IMR-90 (cell line): ENCODE measurements around the gene LCTL. TPM values are rescaled to one million over a fixed set of nuclear protein-coding genes. Genes with fewer than 3 reads are reported as not detected.

Experiments
- ATAC-seq: fragments of 200-7000 bp; cut with Tn5 transposase; 2 replicates; pipeline ENCODE4 v1.9.1; 2020; ENCODE audit warnings: low read depth, mild to moderate bottlenecking, moderate library complexity
- BruUV-seq: library from RNA; stranded (reverse); fragments of 400-500 nt; replicated peaks from 2 replicates; lab custom pipeline; 2021; lab: Mats Ljungman, UMichigan
- CTCF ChIA-PET: fragments of 300-600 bp; formaldehyde crosslinking; extraction: SDS; loops from one replicate; lab custom pipeline; 2021; ENCODE audit warnings: antibody characterized with exemption; lab: Yijun Ruan, JAX
- POLR2A ChIA-PET: fragments of 300-600 bp; sonication (Branson Sonifier 250); formaldehyde crosslinking; loops from one replicate; lab custom pipeline; 2022; ENCODE audit warnings: antibody characterized with exemption; ENCODE audit not compliant: unreplicated experiment; lab: Charles Lee
- DNase-seq: peaks from one replicate; pipeline ENCODE4 v3.0.0; 2013
- H2AFZ ChIP-seq: replicated peaks from 2 replicates; pipeline ENCODE3; 2013; ENCODE audit warnings: low read length, mild to moderate bottlenecking; ENCODE audit not compliant: poor library complexity
- H2AK5ac ChIP-seq: 2 replicates; pipeline ENCODE4 v1.6.1; 2013; ENCODE audit warnings: low read depth, low read length, inconsistent platforms
- H2AK9ac ChIP-seq: replicated peaks from 2 replicates; pipeline ENCODE3; 2013; ENCODE audit warnings: mild to moderate bottlenecking, low read depth, low read length, moderate library complexity; ENCODE audit not compliant: poor library complexity
- H2BK120ac ChIP-seq: 2 replicates; pipeline ENCODE4 v1.6.1; 2013; ENCODE audit warnings: low read depth, low read length, inconsistent platforms
- H2BK15ac ChIP-seq: 3 replicates; pipeline ENCODE4 v1.6.1; 2013; ENCODE audit warnings: low read depth, low read length, inconsistent platforms
- H2BK20ac ChIP-seq: 2 replicates; pipeline ENCODE4 v1.6.1; 2013; ENCODE audit warnings: low read depth, mild to moderate bottlenecking, inconsistent platforms, low read length, moderate library complexity
- H2BK5ac ChIP-seq: 2 replicates; pipeline ENCODE4 v1.6.1; 2013; ENCODE audit warnings: mild to moderate bottlenecking, low read depth, low read length, inconsistent platforms; ENCODE audit not compliant: poor library complexity, severe bottlenecking
- H3K14ac ChIP-seq: replicated peaks from 2 replicates; pipeline ENCODE4 v1.6.1; 2013; ENCODE audit warnings: low read depth, low read length, inconsistent platforms
- H3K18ac ChIP-seq: 2 replicates; pipeline ENCODE4 v1.6.1; 2013; ENCODE audit warnings: low read depth, low read length, control low read depth
- H3K23ac ChIP-seq: 2 replicates; pipeline ENCODE4 v1.6.1; 2013; ENCODE audit warnings: low read depth, low read length, inconsistent platforms
- H3K27ac ChIP-seq: 2 replicates; pipeline ENCODE4 v1.5.1; 2013; ENCODE audit warnings: mild to moderate bottlenecking, control low read depth, low read length; ENCODE audit not compliant: insufficient read depth
- H3K27me3 ChIP-seq: 2 replicates; pipeline ENCODE4 v1.6.1; 2013; ENCODE audit warnings: low read length; ENCODE audit not compliant: control insufficient read depth, insufficient read depth
- H3K36me3 ChIP-seq: 2 replicates; pipeline ENCODE4 v1.6.1; 2013; ENCODE audit warnings: low read length, mixed read lengths; ENCODE audit not compliant: control insufficient read depth, insufficient read depth
- H3K4ac ChIP-seq: 2 replicates; pipeline ENCODE4 v1.6.1; 2013; ENCODE audit warnings: low read depth, low read length, inconsistent platforms
- H3K4me1 ChIP-seq: 2 replicates; pipeline ENCODE4 v1.6.1; 2013; ENCODE audit warnings: low read length, mixed read lengths; ENCODE audit not compliant: control insufficient read depth, insufficient read depth
- H3K4me2 ChIP-seq: 2 replicates; pipeline ENCODE4 v1.6.1; 2013; ENCODE audit warnings: low read depth, mild to moderate bottlenecking, control low read depth, low read length, moderate library complexity
- H3K4me3 ChIP-seq: 2 replicates; pipeline ENCODE4 v1.5.1; 2013; ENCODE audit warnings: low read depth, mild to moderate bottlenecking, control low read depth, low read length, moderate library complexity; ENCODE audit not compliant: insufficient read depth
- H3K56ac ChIP-seq: 2 replicates; pipeline ENCODE4 v1.6.1; 2013; ENCODE audit warnings: low read length, inconsistent platforms; ENCODE audit not compliant: insufficient read depth; ENCODE audit errors: extremely low read depth
- H3K79me1 ChIP-seq, 2 experiments: 2 replicates each; pipeline ENCODE4 v1.6.1; 2013; ENCODE audit warnings: low read length in 2 of 2, inconsistent platforms in 1 of 2, low read depth in 1 of 2
- H3K9ac ChIP-seq: 2 replicates; pipeline ENCODE4 v1.6.1; 2013; ENCODE audit warnings: low read depth, low read length, control low read depth
- H3K9me1 ChIP-seq: 2 replicates; pipeline ENCODE4 v1.6.1; 2013; ENCODE audit warnings: low read length, inconsistent platforms; ENCODE audit not compliant: insufficient read depth
- H3K9me3 ChIP-seq: 2 replicates; pipeline ENCODE4 v1.6.1; 2013; ENCODE audit warnings: low read length; ENCODE audit not compliant: control insufficient read depth, insufficient read depth
- H4K20me1 ChIP-seq: 2 replicates; pipeline ENCODE4 v1.6.1; 2013; ENCODE audit warnings: low read length, inconsistent platforms; ENCODE audit not compliant: insufficient read depth
- H4K5ac ChIP-seq: 2 replicates; pipeline ENCODE4 v1.6.1; 2013; ENCODE audit warnings: mild to moderate bottlenecking, low read depth, low read length, control low read depth
- H4K8ac ChIP-seq, 2 experiments: 2 replicates each; pipeline ENCODE4 v1.6.1; 2013; ENCODE audit warnings: low read depth in 2 of 2, low read length in 2 of 2, control low read depth in 1 of 2, inconsistent platforms in 1 of 2
- H4K91ac ChIP-seq: 2 replicates; pipeline ENCODE4 v1.6.1; 2013; ENCODE audit warnings: low read depth, low read length, inconsistent platforms; ENCODE audit not compliant: insufficient read depth
- BHLHE40 ChIP-seq: fragments of 150-350 bp; IDR thresholded peaks from 2 replicates; pipeline ENCODE4 v1.6.1; 2016; ENCODE audit warnings: mild to moderate bottlenecking, low read depth, low read length
- CEBPB ChIP-seq: IDR thresholded peaks from 2 replicates; pipeline ENCODE4 v1.6.1; 2012; ENCODE audit warnings: low read depth, low read length, improper control_type of control experiment
- CHD1 ChIP-seq: IDR thresholded peaks from 2 replicates; pipeline ENCODE4 v1.6.1; 2012; ENCODE audit warnings: low read depth, low read length, improper control_type of control experiment
- FOS ChIP-seq: fragments of 150-350 bp; IDR thresholded peaks from 2 replicates; pipeline ENCODE4 v1.6.1; 2016; ENCODE audit warnings: low read depth, low read length
- MAFK ChIP-seq: IDR thresholded peaks from 2 replicates; pipeline ENCODE4 v1.6.1; 2012; ENCODE audit warnings: low read depth, low read length, improper control_type of control experiment
- MAZ ChIP-seq: IDR thresholded peaks from 2 replicates; pipeline ENCODE4 v1.6.1; 2012; ENCODE audit warnings: low read depth, mild to moderate bottlenecking, low read length, improper control_type of control experiment, moderate library complexity, borderline replicate concordance
- MXI1 ChIP-seq: IDR thresholded peaks from 2 replicates; pipeline ENCODE4 v1.6.1; 2012; ENCODE audit warnings: low read depth, mild to moderate bottlenecking, low read length, moderate library complexity, borderline replicate concordance
- NFE2L2 ChIP-seq: fragments of 150-350 bp; IDR thresholded peaks from 2 replicates; pipeline ENCODE4 v1.6.1; 2016; ENCODE audit warnings: low read depth, mild to moderate bottlenecking, low read length
- POLR2A ChIP-seq: IDR thresholded peaks from 2 replicates; pipeline ENCODE4 v1.6.1; 2012; ENCODE audit warnings: mild to moderate bottlenecking, low read depth, low read length
- RAD21 ChIP-seq: IDR thresholded peaks from 2 replicates; pipeline ENCODE4 v1.6.1; 2012; ENCODE audit warnings: low read length, improper control_type of control experiment
- RCOR1 ChIP-seq: IDR thresholded peaks from 2 replicates; pipeline ENCODE4 v1.6.1; 2012; ENCODE audit warnings: mild to moderate bottlenecking, low read length, improper control_type of control experiment; ENCODE audit not compliant: insufficient replicate concordance
- RFX5 ChIP-seq: IDR thresholded peaks from 2 replicates; pipeline ENCODE4 v1.8.0; 2012; ENCODE audit warnings: low read depth, mild to moderate bottlenecking, low read length, moderate library complexity
- SMC3 ChIP-seq: fragments of 150-350 bp; IDR thresholded peaks from 2 replicates; pipeline ENCODE4 v1.6.1; 2016; ENCODE audit warnings: low read depth, mild to moderate bottlenecking, antibody characterized with exemption, low read length, moderate library complexity
- WGBS, 2 experiments: methylation state at CpG; one replicate each; pipeline versions ENCODE4 v1.1.5 to v1.1.7; 2013; ENCODE audit warnings: missing lambda C conversion rate in 2 of 2; ENCODE audit not compliant: insufficient read length in 1 of 2; ENCODE audit errors: extremely low coverage in 2 of 2; 5-methylcytosine and 5-hydroxymethylcytosine counted together
- dilution Hi-C: fragments of 300-500 bp; cut with HindIII; formaldehyde crosslinking; loops from one replicate; pipeline ENCODE4 v1.14.3; 2018; ENCODE audit warnings: low sequenced_read_pairs; ENCODE audit not compliant: unreplicated experiment
- in situ Hi-C: fragments of 300-500 bp; cut with MboI; formaldehyde crosslinking; loops from 3 replicates; pipeline ENCODE4 v1.14.3; 2019; ENCODE audit warnings: low sequenced_read_pairs, inconsistent platforms, mixed read lengths
- intact Hi-C: fragments of 100-400 bp; cut with micrococcal nuclease; formaldehyde crosslinking; loops from 2 replicates; pipeline ENCODE4 v1.10.0; 2022
- polyA plus RNA-seq, 3 experiments: library from polyadenylated mRNA; depleted of rRNA; stranded (reverse); fragments of >200 nt; gene quantifications; 2 replicates each; pipeline ENCODE4 v1.2.3, GENCODE V29; 2012; ENCODE audit warnings: low replicate concordance in 1 of 3
- total RNA-seq: library from RNA; depleted of rRNA; stranded (reverse); fragments of >200 nt; gene quantifications from 2 replicates; pipeline ENCODE4 v1.2.3, GENCODE V29; 2012
- TF ChIP-seq, protein P1 (sequence below): fragments of 150-350 bp; IDR thresholded peaks from 2 replicates; pipeline ENCODE4 v1.6.1; 2016; ENCODE audit warnings: low read depth, mild to moderate bottlenecking, low read length, moderate library complexity, borderline replicate concordance
- TF ChIP-seq, protein P2 (sequence below): conservative IDR thresholded peaks from 2 replicates; pipeline ENCODE4 v1.5.1; 2012; ENCODE audit warnings: mild to moderate bottlenecking, low read depth, low read length, improper control_type of control experiment

LCTL gene
- total and polyA plus RNA-seq, 2 of the 4 experiments (the other 2 are of a cell fraction) = 10.3 to 10.4 TPM

- no peak overlapping the region for H2AK5ac ChIP-seq
- no TSS peak for BruUV-seq
- H2AK9ac ChIP-seq = no peak overlapping the region
- peak; percentile 51 for DNase-seq
- H3K56ac ChIP-seq = no peak overlapping the region
- H3K4ac ChIP-seq = no peak overlapping the region
- H2BK15ac ChIP-seq = no peak overlapping the region
- no peak overlapping the region for H2AFZ ChIP-seq
- H3K36me3 ChIP-seq = peaks cover 40% of the 10 kb centered on the region
- in situ Hi-C loops = loop anchor here (25.0 kb wide), 1 partner anchor 586 kb away; no protein-coding TSS in a partner anchor
- no peak overlapping the region for H3K9ac ChIP-seq
- no peaks in the 10 kb centered on the region for H3K9me3 ChIP-seq
- no peak overlapping the region for H4K91ac ChIP-seq
- no peak for ATAC-seq
- dilution Hi-C loops = no loop called here
- peaks cover 15 to 31% of the 10 kb centered on the region in 2 experiments for H3K79me1 ChIP-seq
- ChIA-PET CTCF (interaction anchor here (2.5 kb wide), 1 partner anchor 112 kb away, joined by 10 read pairs; the partner anchor contains the start of gene MAP2K1), POLR2A (no interaction called here)
- no peak overlapping the region for H3K23ac ChIP-seq
- peaks cover 52% of the 10 kb centered on the region for H4K20me1 ChIP-seq
- H4K5ac ChIP-seq = no peak overlapping the region
- no peak overlapping the region for H3K18ac ChIP-seq
- H3K9me1 ChIP-seq = no peaks in the 10 kb centered on the region
- WGBS, 2 experiments = 33% methylated on average over 1 of the region's 3 CpGs; no CpG with 5 or more reads in 1 of the 2 experiments
- H3K27me3 ChIP-seq = no peaks in the 10 kb centered on the region
- no peaks in the 10 kb centered on the region; the same call in 1 of the 2 replicates for H3K4me1 ChIP-seq
- H2BK5ac ChIP-seq = no peak overlapping the region
- H3K14ac ChIP-seq = no peak overlapping the region
- H3K4me3 ChIP-seq = no peak overlapping the region
- H2BK20ac ChIP-seq = no peak overlapping the region
- no peak overlapping the region for H4K8ac ChIP-seq
- H2BK120ac ChIP-seq = no peak overlapping the region
- intact Hi-C loops = loop anchor here (2.0 to 5.0 kb wide), 2 partner anchors 142 to 246 kb away; partner anchors contain the start of genes MEGF11 and TIPIN
- H3K4me2 ChIP-seq = no peak overlapping the region
- no peak overlapping the region for H3K27ac ChIP-seq
- TF ChIP-seq RCOR1 (no peak), CEBPB (no peak), MAZ (no peak), MAFK (no peak), FOS (no peak), POLR2A (no peak), BHLHE40 (no peak), RFX5 (no peak), CHD1 (no peak), SMC3 (peak; percentile 25; the same call in 1 of the 2 replicates), NFE2L2 (no peak), RAD21 (peak; percentile 36; the same call in 1 of the 2 replicates), MXI1 (no peak)
- TF ChIP-seq, protein P1, sequence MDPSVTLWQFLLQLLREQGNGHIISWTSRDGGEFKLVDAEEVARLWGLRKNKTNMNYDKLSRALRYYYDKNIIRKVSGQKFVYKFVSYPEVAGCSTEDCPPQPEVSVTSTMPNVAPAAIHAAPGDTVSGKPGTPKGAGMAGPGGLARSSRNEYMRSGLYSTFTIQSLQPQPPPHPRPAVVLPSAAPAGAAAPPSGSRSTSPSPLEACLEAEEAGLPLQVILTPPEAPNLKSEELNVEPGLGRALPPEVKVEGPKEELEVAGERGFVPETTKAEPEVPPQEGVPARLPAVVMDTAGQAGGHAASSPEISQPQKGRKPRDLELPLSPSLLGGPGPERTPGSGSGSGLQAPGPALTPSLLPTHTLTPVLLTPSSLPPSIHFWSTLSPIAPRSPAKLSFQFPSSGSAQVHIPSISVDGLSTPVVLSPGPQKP = no peak
- TF ChIP-seq, protein P2, sequence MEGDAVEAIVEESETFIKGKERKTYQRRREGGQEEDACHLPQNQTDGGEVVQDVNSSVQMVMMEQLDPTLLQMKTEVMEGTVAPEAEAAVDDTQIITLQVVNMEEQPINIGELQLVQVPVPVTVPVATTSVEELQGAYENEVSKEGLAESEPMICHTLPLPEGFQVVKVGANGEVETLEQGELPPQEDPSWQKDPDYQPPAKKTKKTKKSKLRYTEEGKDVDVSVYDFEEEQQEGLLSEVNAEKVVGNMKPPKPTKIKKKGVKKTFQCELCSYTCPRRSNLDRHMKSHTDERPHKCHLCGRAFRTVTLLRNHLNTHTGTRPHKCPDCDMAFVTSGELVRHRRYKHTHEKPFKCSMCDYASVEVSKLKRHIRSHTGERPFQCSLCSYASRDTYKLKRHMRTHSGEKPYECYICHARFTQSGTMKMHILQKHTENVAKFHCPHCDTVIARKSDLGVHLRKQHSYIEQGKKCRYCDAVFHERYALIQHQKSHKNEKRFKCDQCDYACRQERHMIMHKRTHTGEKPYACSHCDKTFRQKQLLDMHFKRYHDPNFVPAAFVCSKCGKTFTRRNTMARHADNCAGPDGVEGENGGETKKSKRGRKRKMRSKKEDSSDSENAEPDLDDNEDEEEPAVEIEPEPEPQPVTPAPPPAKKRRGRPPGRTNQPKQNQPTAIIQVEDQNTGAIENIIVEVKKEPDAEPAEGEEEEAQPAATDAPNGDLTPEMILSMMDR = peak; percentile 48
Observed at GRCh38 chr15:66498501-66499386, 67.1 kb downstream of the LCTL start.
